ENCODE results near the gene SIPA1. TPM values are rescaled to one million over a fixed set of nuclear protein-coding genes. Genes with fewer than 3 reads are reported as not detected.

Gene SIPA1
- total RNA-seq, 2 donors from 2014 or later = 39.9 to 46.8 TPM

GRCh38 chr11:65634109-65634436 lies 3.8 kb upstream of the SIPA1 start:
- H3K9me3 Mint-ChIP-seq = no peaks in the 10 kb centered on the region
- H3K4me1 ChIP-seq (ENCODE audit: control insufficient read depth, insufficient read depth, low read length) = no peaks in the 10 kb centered on the region
- WGBS, 2 experiments (ENCODE audit: insufficient coverage in 1 of 2, insufficient read length in 1 of 2) = 95 to 97% methylated on average over 13 to 14 of the region's 14 CpGs
- no peak overlapping the region for H3K9ac ChIP-seq (ENCODE audit: extremely low read depth, low read length, poor library complexity, severe bottlenecking)
- peaks cover 57% of the 10 kb centered on the region for H3K36me3 ChIP-seq (ENCODE audit: control insufficient read depth, insufficient read depth, low read length)
- H3K4me1 Mint-ChIP-seq = peaks cover 13% of the 10 kb centered on the region
- DNase-seq = no peak
- H3K27ac ChIP-seq (ENCODE audit: low read depth, low read length) = no peak overlapping the region
- no peak overlapping the region for H3K27ac Mint-ChIP-seq
- H3K4me3 Mint-ChIP-seq = no peak overlapping the region
- H3K27me3 Mint-ChIP-seq (ENCODE audit: insufficient read depth) = no peaks in the 10 kb centered on the region
- H3K27me3 ChIP-seq (ENCODE audit: control insufficient read depth, insufficient read depth, low read length, poor library complexity, severe bottlenecking) = no peaks in the 10 kb centered on the region
- TF ChIP-seq CTCF (conservative IDR thresholded peaks at IDR 0.05) = no peak
- H3K36me3 Mint-ChIP-seq (ENCODE audit: low read depth) = peaks cover 31% of the 10 kb centered on the region
- no peak overlapping the region for H3K4me3 ChIP-seq (ENCODE audit: low read length)
- H3K9me3 ChIP-seq (ENCODE audit: control insufficient read depth, low read length) = no peaks in the 10 kb centered on the region

- Histone ChIP-seq H3K27me3 (ENCODE audit: control insufficient read depth, insufficient read depth, low read length, poor library complexity, severe bottlenecking) (no peaks in the 10 kb centered on the region), H3K27ac (ENCODE audit: low read depth, low read length) (no peak overlapping the region), H3K9me3 (ENCODE audit: control insufficient read depth, low read length) (no peaks in the 10 kb centered on the region), H3K4me1 (ENCODE audit: control insufficient read depth, insufficient read depth, low read length) (no peaks in the 10 kb centered on the region), H3K36me3 (ENCODE audit: control insufficient read depth, insufficient read depth, low read length) (peaks cover 54% of the 10 kb centered on the region), H3K4me3 (ENCODE audit: low read length) (no peak overlapping the region), H3K9ac (ENCODE audit: extremely low read depth, low read length, poor library complexity, severe bottlenecking) (no peak overlapping the region)
- DNase-seq = no peak
- no peak for TF ChIP-seq CTCF (conservative IDR thresholded peaks at IDR 0.05)
- Mint-ChIP-seq H3K27ac (no peak overlapping the region), H3K9me3 (no peaks in the 10 kb centered on the region), H3K27me3 (ENCODE audit: insufficient read depth) (no peaks in the 10 kb centered on the region), H3K4me3 (no peak overlapping the region), H3K36me3 (ENCODE audit: low read depth) (peaks cover 28% of the 10 kb centered on the region), H3K4me1 (peaks cover 13% of the 10 kb centered on the region)
- 96 to 98% methylated on average over 11 of the region's 11 CpGs for WGBS, 2 experiments (ENCODE audit: insufficient coverage in 1 of 2, insufficient read length in 1 of 2)
Observed at GRCh38 chr11:65634440-65634839, 3.5 kb upstream of the SIPA1 start.

- Mint-ChIP-seq H3K27me3 (ENCODE audit: insufficient read depth) (no peaks in the 10 kb centered on the region), H3K9me3 (no peaks in the 10 kb centered on the region), H3K4me1 (peaks cover 13% of the 10 kb centered on the region), H3K27ac (no peak overlapping the region), H3K4me3 (no peak overlapping the region), H3K36me3 (ENCODE audit: low read depth) (peaks cover 26% of the 10 kb centered on the region)
- H3K9ac ChIP-seq (ENCODE audit: extremely low read depth, low read length, poor library complexity, severe bottlenecking) = no peak overlapping the region
- H3K27ac ChIP-seq (ENCODE audit: low read depth, low read length) = no peak overlapping the region
- H3K4me1 ChIP-seq (ENCODE audit: control insufficient read depth, insufficient read depth, low read length) = no peaks in the 10 kb centered on the region
- DNase-seq = no peak
- 95 to 97% methylated on average over 34 to 46 of the region's 46 CpGs for WGBS, 2 experiments (ENCODE audit: insufficient coverage in 1 of 2, insufficient read length in 1 of 2)
- H3K4me3 ChIP-seq (ENCODE audit: low read length) = no peak overlapping the region
- no peaks in the 10 kb centered on the region for H3K27me3 ChIP-seq (ENCODE audit: control insufficient read depth, insufficient read depth, low read length, poor library complexity, severe bottlenecking)
- peaks cover 47% of the 10 kb centered on the region for H3K36me3 ChIP-seq (ENCODE audit: control insufficient read depth, insufficient read depth, low read length)
- no peaks in the 10 kb centered on the region for H3K9me3 ChIP-seq (ENCODE audit: control insufficient read depth, low read length)
- no peak for TF ChIP-seq CTCF (conservative IDR thresholded peaks at IDR 0.05)
Observed at GRCh38 chr11:65634905-65635731, 2.8 kb upstream of the SIPA1 start.

Measured in endodermal cell (in vitro differentiated cells).